Vagina (tissue), 2 donors: Measurements from ENCODE around the gene ARPP21. TPM values are rescaled to one million over a fixed set of nuclear protein-coding genes. Genes with fewer than 3 reads are reported as not detected.

Source experiments
- DNase-seq, 2 donors: peaks; one replicate each; pipeline ENCODE4 v3.0.0-alpha.2; 2017; ENCODE audit errors: extremely low spot score in 2 of 2
- H3K27ac ChIP-seq: fragments of 200-600 bp; sonication (generic); one replicate; pipeline ENCODE4 v1.5.1; 2019
- H3K27me3 ChIP-seq: fragments of 200-600 bp; sonication (generic); one replicate; pipeline ENCODE4 v1.5.1; 2019
- H3K36me3 ChIP-seq, 2 donors: fragments of 200-600 bp; sonication (generic); one replicate each; pipeline ENCODE4 v1.5.1; 2017 to 2019
- H3K4me1 ChIP-seq: fragments of 200-600 bp; sonication (generic); one replicate; pipeline ENCODE4 v1.5.1; 2019
- H3K4me3 ChIP-seq, 2 donors: fragments of 200-600 bp; sonication (generic); 1 replicate in 1 of 2; 2 replicates in 1 of 2; pipeline ENCODE4 v1.5.1; 2016 to 2019
- H3K9me3 ChIP-seq: fragments of 200-600 bp; sonication (generic); one replicate; pipeline ENCODE4 v1.5.1; 2019
- POLR2A ChIP-seq, 2 donors: fragments of 450-650 bp; IDR thresholded peaks; one replicate each; pipeline ENCODE4 v1.6.1; 2017; ENCODE audit warnings: antibody characterized with exemption in 2 of 2, mild to moderate bottlenecking in 2 of 2, moderate library complexity in 2 of 2
- POLR2AphosphoS5 ChIP-seq, 2 donors: sonication (generic); formaldehyde crosslinking; IDR thresholded peaks; one replicate each; pipeline ENCODE4 v1.9.0; 2017; ENCODE audit warnings: antibody characterized with exemption in 2 of 2, mild to moderate bottlenecking in 2 of 2, low read depth in 1 of 2; ENCODE audit not compliant: insufficient read depth in 1 of 2
- intact Hi-C: fragments of 100-400 bp; cut with DNase I; formaldehyde crosslinking; loops from one replicate; pipeline ENCODE4 v1.15.1; 2023
- total RNA-seq: library from RNA; depleted of rRNA; stranded (reverse); fragments of >200 nt; gene quantifications from one replicate; pipeline ENCODE4 v1.2.3, GENCODE V29; 2016
- TF ChIP-seq, protein P1 (sequence below), 3 experiments: fragments of 450-650 bp in 2 of 3; fragments of 200-600 bp in 1 of 3; sonication (generic) in 1 of 3; IDR thresholded peaks; one replicate each; pipeline ENCODE4 v1.5.1; 2017 to 2019; ENCODE audit warnings: antibody characterized with exemption in 3 of 3, mild to moderate bottlenecking in 2 of 3, moderate library complexity in 2 of 3

ARPP21 gene
- total RNA-seq, 1 donor from 2014 or later: not detected

DNA sequence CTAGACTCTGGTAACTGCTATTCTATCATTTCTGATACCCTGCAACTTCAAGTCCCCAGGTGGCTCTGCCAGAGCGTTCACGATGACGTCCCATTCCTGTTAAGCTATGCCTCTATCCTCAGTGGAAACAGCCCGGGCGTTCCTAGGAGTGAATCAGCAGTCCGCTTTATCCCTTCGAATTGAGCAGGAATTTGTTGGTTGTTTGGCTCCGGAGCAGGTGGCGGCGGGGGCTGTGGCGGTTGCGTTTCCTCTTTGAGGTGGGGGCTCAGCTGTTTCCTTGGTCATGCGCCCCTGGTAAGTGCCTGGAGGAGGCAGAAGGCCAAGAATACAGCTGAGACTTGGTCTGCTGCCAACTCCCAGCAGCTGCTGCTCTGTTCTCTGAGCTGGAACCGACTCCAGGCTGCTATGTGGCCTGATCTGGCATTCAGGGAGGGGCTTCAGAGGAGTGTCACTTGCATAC, 25.2 kb downstream of the ARPP21 start:
- no peak for DNase-seq
- no peak overlapping the region for H3K4me3 ChIP-seq
- TF ChIP-seq POLR2A (IDR thresholded peaks at IDR 0.05) (no peak), POLR2AphosphoS5 (IDR thresholded peaks at IDR 0.05; ENCODE audit: insufficient read depth in 1 of 2, low read depth in 1 of 2) (no peak)
- TF ChIP-seq, protein P1, sequence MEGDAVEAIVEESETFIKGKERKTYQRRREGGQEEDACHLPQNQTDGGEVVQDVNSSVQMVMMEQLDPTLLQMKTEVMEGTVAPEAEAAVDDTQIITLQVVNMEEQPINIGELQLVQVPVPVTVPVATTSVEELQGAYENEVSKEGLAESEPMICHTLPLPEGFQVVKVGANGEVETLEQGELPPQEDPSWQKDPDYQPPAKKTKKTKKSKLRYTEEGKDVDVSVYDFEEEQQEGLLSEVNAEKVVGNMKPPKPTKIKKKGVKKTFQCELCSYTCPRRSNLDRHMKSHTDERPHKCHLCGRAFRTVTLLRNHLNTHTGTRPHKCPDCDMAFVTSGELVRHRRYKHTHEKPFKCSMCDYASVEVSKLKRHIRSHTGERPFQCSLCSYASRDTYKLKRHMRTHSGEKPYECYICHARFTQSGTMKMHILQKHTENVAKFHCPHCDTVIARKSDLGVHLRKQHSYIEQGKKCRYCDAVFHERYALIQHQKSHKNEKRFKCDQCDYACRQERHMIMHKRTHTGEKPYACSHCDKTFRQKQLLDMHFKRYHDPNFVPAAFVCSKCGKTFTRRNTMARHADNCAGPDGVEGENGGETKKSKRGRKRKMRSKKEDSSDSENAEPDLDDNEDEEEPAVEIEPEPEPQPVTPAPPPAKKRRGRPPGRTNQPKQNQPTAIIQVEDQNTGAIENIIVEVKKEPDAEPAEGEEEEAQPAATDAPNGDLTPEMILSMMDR (IDR thresholded peaks at IDR 0.05): no peak
- no peaks in the 10 kb centered on the region for H3K4me1 ChIP-seq
- intact Hi-C loops: no loop called here
- no peaks in the 10 kb centered on the region for H3K9me3 ChIP-seq
- no peaks in the 10 kb centered on the region for H3K27me3 ChIP-seq
- no peaks in the 10 kb centered on the region for H3K36me3 ChIP-seq
- H3K27ac ChIP-seq: no peak overlapping the region

DNA sequence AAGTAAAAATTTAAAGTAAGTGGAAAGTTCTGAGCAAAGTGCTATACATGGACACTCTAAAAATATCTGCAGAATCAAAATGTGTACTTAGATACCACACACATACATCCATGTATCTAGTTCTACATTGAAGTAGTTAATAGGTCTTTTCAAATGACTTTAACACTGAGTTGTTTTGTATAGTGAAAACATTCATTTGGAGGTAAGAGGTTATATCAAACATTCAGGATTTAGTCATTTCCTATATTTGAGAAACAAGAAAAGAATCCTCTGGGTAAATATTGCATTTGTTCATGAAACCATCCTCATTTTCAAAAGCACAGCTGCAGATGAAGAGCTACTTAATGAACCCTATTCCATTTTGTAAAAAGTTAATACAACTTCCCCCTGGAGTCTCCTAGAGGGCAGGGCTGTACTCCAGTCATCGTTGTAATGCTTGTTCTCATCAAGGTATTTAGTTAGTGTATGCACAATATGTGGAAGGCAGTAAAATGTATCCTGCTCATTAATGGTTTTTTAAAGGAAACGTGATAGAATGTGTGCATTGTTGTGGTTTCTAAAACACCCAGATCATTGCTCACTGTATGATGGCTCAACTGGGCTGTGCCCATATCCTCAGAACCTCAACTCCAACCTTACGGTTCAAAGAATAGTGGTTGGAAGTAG, 26.2 kb downstream of the ARPP21 start:
- no peaks in the 10 kb centered on the region for H3K9me3 ChIP-seq
- TF ChIP-seq POLR2A (IDR thresholded peaks at IDR 0.05): no peak
- no peak for TF ChIP-seq POLR2AphosphoS5 (IDR thresholded peaks at IDR 0.05; ENCODE audit: insufficient read depth in 1 of 2, low read depth in 1 of 2)
- TF ChIP-seq, protein P1 (IDR thresholded peaks at IDR 0.05): no peak
- no peak overlapping the region for H3K27ac ChIP-seq
- intact Hi-C loops: no loop called here
- H3K4me3 ChIP-seq: no peak overlapping the region
- no peaks in the 10 kb centered on the region for H3K27me3 ChIP-seq
- H3K36me3 ChIP-seq: no peaks in the 10 kb centered on the region
- no peaks in the 10 kb centered on the region for H3K4me1 ChIP-seq
- no peak for DNase-seq

DNA sequence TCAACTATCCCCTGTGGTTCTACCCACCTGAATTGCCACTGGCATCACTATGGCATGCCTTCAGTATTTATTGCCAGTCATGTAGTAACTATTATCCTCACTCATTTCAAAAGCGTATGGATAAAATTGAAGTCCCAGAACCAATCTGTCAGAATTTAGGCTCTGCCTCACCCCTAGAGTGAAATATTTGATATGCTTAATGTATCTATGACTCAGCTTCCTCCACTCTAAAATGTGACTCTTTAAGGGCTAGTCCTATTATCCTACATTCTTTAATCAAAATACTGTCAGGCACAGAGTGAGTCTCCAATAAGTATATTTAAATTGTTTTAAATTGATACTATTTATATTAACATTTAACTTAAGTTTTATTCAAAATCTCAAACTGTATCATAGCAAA, 27.6 kb downstream of the ARPP21 start:
- Histone ChIP-seq H3K4me3 (no peak overlapping the region), H3K27ac (no peak overlapping the region), H3K27me3 (no peaks in the 10 kb centered on the region), H3K9me3 (no peaks in the 10 kb centered on the region), H3K36me3 (no peaks in the 10 kb centered on the region), H3K4me1 (no peaks in the 10 kb centered on the region)
- intact Hi-C loops: no loop called here
- DNase-seq: no peak
- TF ChIP-seq POLR2A (IDR thresholded peaks at IDR 0.05): no peak
- TF ChIP-seq, protein P1 (IDR thresholded peaks at IDR 0.05): no peak

DNA sequence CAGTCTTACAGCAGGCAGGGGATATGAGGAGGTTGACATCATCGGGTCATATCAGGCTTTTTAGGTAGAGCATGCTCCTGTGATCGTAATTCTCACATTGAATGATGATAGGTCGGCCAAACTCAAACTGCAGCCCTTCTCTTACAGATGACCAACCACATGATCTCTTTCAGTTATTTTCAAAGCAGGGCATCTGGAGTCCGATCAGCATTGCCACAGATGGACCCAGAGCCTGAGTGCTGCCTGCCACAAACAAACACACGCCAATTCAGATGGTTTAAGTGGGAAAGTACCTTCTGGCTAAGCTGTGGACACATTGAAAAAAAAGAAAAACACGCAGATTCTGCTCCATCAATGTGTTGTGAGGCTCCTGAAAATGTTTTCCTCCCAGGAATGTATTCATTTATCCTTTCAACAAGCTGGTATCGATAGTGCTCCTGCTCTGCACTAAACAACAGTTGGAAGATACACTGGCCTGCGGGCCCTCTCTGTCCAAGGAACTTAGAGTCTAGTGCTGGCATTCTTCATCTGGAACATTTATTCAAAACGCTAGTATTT, 31.2 kb downstream of the ARPP21 start:
- Histone ChIP-seq H3K9me3 (no peaks in the 10 kb centered on the region), H3K4me3 (no peak overlapping the region), H3K36me3 (no peaks in the 10 kb centered on the region), H3K4me1 (no peaks in the 10 kb centered on the region), H3K27ac (no peak overlapping the region), H3K27me3 (no peaks in the 10 kb centered on the region)
- intact Hi-C loops: no loop called here
- no peak for DNase-seq
- TF ChIP-seq POLR2AphosphoS5 (IDR thresholded peaks at IDR 0.05; ENCODE audit: insufficient read depth in 1 of 2, low read depth in 1 of 2) (no peak), POLR2A (IDR thresholded peaks at IDR 0.05) (no peak)
- TF ChIP-seq, protein P1 (IDR thresholded peaks at IDR 0.05): no peak

DNA sequence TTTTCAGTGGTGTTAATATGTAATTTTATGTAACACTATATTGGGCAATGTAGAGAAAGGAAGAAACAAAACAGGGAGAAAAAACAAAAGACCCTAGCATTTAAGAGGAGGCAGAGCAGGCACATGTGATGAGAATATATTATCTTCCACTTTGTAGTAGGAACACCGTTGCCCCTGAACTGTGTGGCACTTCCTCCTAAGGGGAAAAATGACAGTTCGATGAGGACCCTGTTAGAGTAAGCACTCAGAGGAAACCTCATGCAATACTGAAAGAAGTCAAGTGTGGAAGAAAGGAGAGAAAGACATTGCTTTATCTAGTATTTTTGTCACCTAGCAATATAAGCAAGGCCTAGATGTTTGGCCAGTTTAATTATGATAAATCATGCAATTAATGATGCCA, 32.2 kb downstream of the ARPP21 start:
- Histone ChIP-seq H3K4me1 (no peaks in the 10 kb centered on the region), H3K4me3 (no peak overlapping the region), H3K27ac (no peak overlapping the region), H3K27me3 (no peaks in the 10 kb centered on the region), H3K36me3 (no peaks in the 10 kb centered on the region), H3K9me3 (no peaks in the 10 kb centered on the region)
- DNase-seq: no peak
- intact Hi-C loops: no loop called here
- no peak for TF ChIP-seq POLR2AphosphoS5 (IDR thresholded peaks at IDR 0.05; ENCODE audit: insufficient read depth in 1 of 2, low read depth in 1 of 2)
